Testis (tissue), 2 donors: Measurements from ENCODE around the gene RRP15.

Source experiments
- CTCF ChIP-seq, 3 experiments: fragments of 450-650 bp in 2 of 3; fragments of 200-600 bp in 1 of 3; sonication (generic) in 1 of 3; IDR thresholded peaks; one replicate each; pipeline ENCODE4 v1.5.1; 2016 to 2019; ENCODE audit warnings: antibody characterized with exemption in 3 of 3, mild to moderate bottlenecking in 2 of 3, moderate library complexity in 1 of 3
- POLR2A ChIP-seq: fragments of 450-650 bp; IDR thresholded peaks from one replicate; pipeline ENCODE4 v1.6.1; 2017; ENCODE audit warnings: antibody characterized with exemption, mild to moderate bottlenecking, moderate library complexity

GRCh38 chr1:218324226-218324580, 39.1 kb downstream of the RRP15 start:
- no peak for TF ChIP-seq POLR2A
- TF ChIP-seq CTCF (IDR thresholded peaks at IDR 0.05) = no peak
